IPS DF 6.9 (cell line): Measurements from ENCODE around the gene ITGA1.
"Not testable (repeated sequence)": the region's sequence is repeated elsewhere in the genome, so short reads cannot be mapped to it uniquely, and the experiment has no call there.

ENCODE experiments used
- DNase-seq: peaks from one replicate; pipeline ENCODE4 v3.0.0-alpha.2; 2013; ENCODE audit warnings: low read depth, low spot score
- H3K27ac ChIP-seq: one replicate; pipeline ENCODE4 v1.5.1; 2013; ENCODE audit warnings: low read length, control low read depth
- H3K27me3 ChIP-seq: 2 replicates; pipeline ENCODE4 v1.6.1; 2013; ENCODE audit warnings: mild to moderate bottlenecking, low read length; ENCODE audit not compliant: control insufficient read depth, insufficient read depth
- H3K36me3 ChIP-seq: 2 replicates; pipeline ENCODE4 v1.6.1; 2013; ENCODE audit warnings: low read length; ENCODE audit not compliant: control insufficient read depth, insufficient read depth
- H3K4me1 ChIP-seq: 2 replicates; pipeline ENCODE4 v1.6.1; 2013; ENCODE audit warnings: low read length; ENCODE audit not compliant: control insufficient read depth, insufficient read depth
- H3K4me3 ChIP-seq: 2 replicates; pipeline ENCODE4 v1.5.1; 2013; ENCODE audit warnings: mild to moderate bottlenecking, low read length
- H3K9me3 ChIP-seq: 2 replicates; pipeline ENCODE4 v1.6.1; 2013; ENCODE audit warnings: low read length, inconsistent platforms; ENCODE audit not compliant: control insufficient read depth, insufficient read depth
- WGBS: extraction: QIAGEN DNeasy Blood & Tissue Kit; methylation state at CpG from one replicate; pipeline ENCODE4 v1.1.7; 2013; ENCODE audit warnings: mixed read lengths, missing lambda C conversion rate; ENCODE audit not compliant: insufficient read length, insufficient coverage; 5-methylcytosine and 5-hydroxymethylcytosine counted together

Gene ITGA1

GRCh38 chr5:52840277-52841050 lies 52.7 kb downstream of the ITGA1 start:
- no peaks in the 10 kb centered on the region for H3K4me1 ChIP-seq
- no peaks in the 10 kb centered on the region for H3K9me3 ChIP-seq
- no peaks in the 10 kb centered on the region for H3K27me3 ChIP-seq
- no peak overlapping the region for H3K4me3 ChIP-seq
- H3K36me3 ChIP-seq: no peaks in the 10 kb centered on the region
- DNase-seq: no peak
- no CpG with 5 or more reads among the region's 8 CpGs for WGBS
- H3K27ac ChIP-seq: no peak overlapping the region

- no peaks in the 10 kb centered on the region for H3K9me3 ChIP-seq
- no peak overlapping the region for H3K4me3 ChIP-seq
- H3K27me3 ChIP-seq: no peaks in the 10 kb centered on the region
- no peak overlapping the region for H3K27ac ChIP-seq
- no peaks in the 10 kb centered on the region for H3K36me3 ChIP-seq
- no peaks in the 10 kb centered on the region for H3K4me1 ChIP-seq
- no peak for DNase-seq
Measured at GRCh38 chr5:52841114-52841513, 53.4 kb downstream of the ITGA1 start.

- Histone ChIP-seq H3K9me3 (no peaks in the 10 kb centered on the region), H3K4me3 (no peak overlapping the region), H3K27me3 (no peaks in the 10 kb centered on the region), H3K36me3 (no peaks in the 10 kb centered on the region), H3K4me1 (no peaks in the 10 kb centered on the region), H3K27ac (no peak overlapping the region)
- no peak for DNase-seq
Measured at GRCh38 chr5:52842111-52842510, 54.4 kb downstream of the ITGA1 start.

- H3K27ac ChIP-seq: no peak overlapping the region
- WGBS: no CpG with 5 or more reads among the region's 1 CpG
Measured at GRCh38 chr5:52844885-52845284, 57.2 kb downstream of the ITGA1 start.

GRCh38 chr5:52846182-52846842 lies 58.6 kb downstream of the ITGA1 start:
- no peak for DNase-seq
- no CpG with 5 or more reads among the region's 6 CpGs for WGBS
- no peaks in the 10 kb centered on the region for H3K36me3 ChIP-seq
- no peaks in the 10 kb centered on the region for H3K9me3 ChIP-seq
- H3K4me1 ChIP-seq: no peaks in the 10 kb centered on the region
- no peak overlapping the region for H3K27ac ChIP-seq
- H3K4me3 ChIP-seq: no peak overlapping the region
- H3K27me3 ChIP-seq: no peaks in the 10 kb centered on the region

More at GRCh38 chr5:52844885-52845284, 57.2 kb downstream of the ITGA1 start:
- Histone ChIP-seq H3K27me3 (no peaks in the 10 kb centered on the region), H3K4me3 (no peak overlapping the region), H3K9me3 (no peaks in the 10 kb centered on the region), H3K36me3 (no peaks in the 10 kb centered on the region), H3K4me1 (no peaks in the 10 kb centered on the region)
- DNase-seq: no peak

GRCh38 chr5:52848688-52849087 lies 61.0 kb downstream of the ITGA1 start:
- WGBS: no CpG with 5 or more reads among the region's 5 CpGs
- DNase-seq, H3K4me3 ChIP-seq, H3K4me1 ChIP-seq, H3K27ac ChIP-seq, H3K36me3 ChIP-seq, H3K9me3 ChIP-seq, H3K27me3 ChIP-seq: not testable (repeated sequence)

GRCh38 chr5:52849544-52849943 lies 61.8 kb downstream of the ITGA1 start:
- H3K9me3 ChIP-seq: no peaks in the 10 kb centered on the region
- no peak overlapping the region for H3K27ac ChIP-seq
- WGBS: no CpG with 5 or more reads among the region's 3 CpGs
- H3K27me3 ChIP-seq: no peaks in the 10 kb centered on the region
- H3K36me3 ChIP-seq: no peaks in the 10 kb centered on the region
- no peak overlapping the region for H3K4me3 ChIP-seq
- no peaks in the 10 kb centered on the region for H3K4me1 ChIP-seq
- DNase-seq: no peak

GRCh38 chr5:52853650-52854049 lies 65.9 kb downstream of the ITGA1 start:
- H3K27me3 ChIP-seq: no peaks in the 10 kb centered on the region
- H3K4me1 ChIP-seq: peaks cover 1% of the 10 kb centered on the region; the same call in 1 of the 2 replicates
- H3K9me3 ChIP-seq: no peaks in the 10 kb centered on the region
- H3K36me3 ChIP-seq: no peaks in the 10 kb centered on the region
- WGBS: no CpG with 5 or more reads among the region's 2 CpGs
- H3K4me3 ChIP-seq: no peak overlapping the region
- no peak overlapping the region for H3K27ac ChIP-seq
- DNase-seq: no peak

GRCh38 chr5:52854301-52854700 lies 66.6 kb downstream of the ITGA1 start:
- DNase-seq: no peak
- no CpG with 5 or more reads among the region's 2 CpGs for WGBS
- Histone ChIP-seq H3K27me3 (no peaks in the 10 kb centered on the region), H3K27ac (no peak overlapping the region), H3K4me1 (peaks cover 1% of the 10 kb centered on the region; the same call in 1 of the 2 replicates), H3K36me3 (no peaks in the 10 kb centered on the region), H3K9me3 (no peaks in the 10 kb centered on the region), H3K4me3 (no peak overlapping the region)

- H3K27ac ChIP-seq: no peak overlapping the region
- DNase-seq: no peak
- H3K4me1 ChIP-seq: peaks cover 1% of the 10 kb centered on the region; the same call in 1 of the 2 replicates
- no peaks in the 10 kb centered on the region for H3K9me3 ChIP-seq
- WGBS: no CpG with 5 or more reads among the region's 2 CpGs
- H3K27me3 ChIP-seq: no peaks in the 10 kb centered on the region
- H3K36me3 ChIP-seq: no peaks in the 10 kb centered on the region
- no peak overlapping the region for H3K4me3 ChIP-seq
Measured at GRCh38 chr5:52854949-52855348, 67.2 kb downstream of the ITGA1 start.

GRCh38 chr5:52856564-52856963 lies 68.8 kb downstream of the ITGA1 start:
- Histone ChIP-seq H3K9me3 (no peaks in the 10 kb centered on the region), H3K27me3 (no peaks in the 10 kb centered on the region), H3K4me1 (peaks cover 1% of the 10 kb centered on the region; the same call in 1 of the 2 replicates), H3K27ac (no peak overlapping the region), H3K36me3 (no peaks in the 10 kb centered on the region), H3K4me3 (no peak overlapping the region)
- no CpG with 5 or more reads among the region's 3 CpGs for WGBS
- no peak for DNase-seq
